Ramos (cell line): ENCODE data around the gene RHOXF2B.

Experiments used
- in situ Hi-C: fragments of 300-500 bp; cut with MboI; formaldehyde crosslinking; loops from one replicate; pipeline ENCODE4 v1.14.3; 2022; ENCODE audit warnings: low sequenced_read_pairs; ENCODE audit not compliant: unreplicated experiment

The RHOXF2B gene

DNA sequence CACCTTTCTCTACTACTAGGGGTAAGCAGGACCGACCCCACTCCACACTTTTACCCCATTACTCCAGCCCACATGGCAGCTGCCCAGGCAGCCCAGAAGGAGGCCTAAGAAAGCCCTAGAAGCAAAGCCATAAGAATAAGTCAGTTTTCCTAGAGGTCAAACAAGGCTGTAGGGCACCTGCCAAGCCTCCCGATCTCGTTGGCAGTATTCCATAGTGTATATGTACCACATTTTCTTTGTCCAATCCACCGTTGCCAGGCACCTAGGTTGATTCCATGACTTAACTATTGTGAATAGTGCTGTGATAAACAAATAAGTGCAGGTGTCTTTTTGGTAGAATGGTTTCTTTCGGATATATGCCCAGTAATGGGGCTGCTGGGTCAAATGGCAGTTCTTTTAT lies 54.2 kb downstream of the RHOXF2B start:
- in situ Hi-C loops, result no loop called here

DNA sequence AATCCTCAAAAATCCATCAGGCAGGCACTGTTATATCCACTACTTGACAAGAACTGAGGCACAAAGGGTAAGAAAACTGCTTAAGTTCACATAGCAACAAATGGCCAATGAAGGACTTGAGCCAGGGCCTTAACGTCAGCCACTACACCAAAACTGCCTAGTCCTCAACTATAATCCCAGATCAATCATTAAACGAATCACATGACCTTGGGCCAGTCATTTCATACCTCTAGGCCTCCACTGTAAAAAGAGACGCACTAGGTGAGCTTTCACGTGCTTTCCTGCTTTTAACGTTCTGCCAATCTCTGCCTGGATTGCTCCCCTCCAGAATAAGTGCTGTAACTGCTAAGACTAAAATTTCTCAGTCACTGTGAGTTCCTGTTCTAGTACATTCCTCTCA lies 54.7 kb downstream of the RHOXF2B start:
- in situ Hi-C loops, result no loop called here
